Stomach (tissue), 4 donors: ENCODE results near the gene P3H1.

Experiments used
- CTCF ChIP-seq, 7 experiments: fragments of 450-650 bp in 4 of 7; fragments of 200-600 bp in 3 of 7; sonication (generic) in 3 of 7; IDR thresholded peaks; one replicate each; pipeline ENCODE4 v1.5.1; 2016 to 2019; ENCODE audit warnings: antibody characterized with exemption in 7 of 7, control low read depth in 2 of 7, mild to moderate bottlenecking in 1 of 7
- EP300 ChIP-seq: sonication (generic); formaldehyde crosslinking; IDR thresholded peaks from one replicate; pipeline ENCODE4 v1.6.1; 2017; ENCODE audit warnings: antibody characterized with exemption

- TF ChIP-seq CTCF (IDR thresholded peaks at IDR 0.05) (no peak), EP300 (no peak)
Observed at GRCh38 chr1:42703888-42704464, 62.9 kb downstream of the P3H1 start.
